GM12878 (cell line): ENCODE results near the gene NRG2. TPM values are rescaled to one million over a fixed set of nuclear protein-coding genes. Genes with fewer than 3 reads are reported as not detected.

Experiments used
- ATAC-seq: fragments of 200-7000 bp; cut with Tn5 transposase; 3 replicates; pipeline ENCODE4 v1.9.1; 2020; ENCODE audit warnings: mild to moderate bottlenecking, moderate library complexity
- BruUV-seq: library from RNA; stranded (reverse); fragments of 400-500 nt; replicated peaks from 2 replicates; lab custom pipeline; 2021; lab: Mats Ljungman, UMichigan
- CTCF ChIA-PET: fragments of 300-600 bp; sonication (Branson Sonifier 250); formaldehyde crosslinking; extraction: SDS; loops from one replicate; lab custom pipeline; 2021; ENCODE audit warnings: inconsistent platforms; lab: Yijun Ruan, JAX
- POLR2A ChIA-PET: fragments of 350-600 bp; formaldehyde crosslinking; extraction: SDS; loops from one replicate; lab custom pipeline; 2021; ENCODE audit warnings: inconsistent platforms; lab: Charles Lee
- RAD21 ChIA-PET: fragments of 300-600 bp; sonication (Branson Sonifier 250); formaldehyde crosslinking; loops from one replicate; lab custom pipeline; 2023; ENCODE audit warnings: antibody characterized with exemption; ENCODE audit not compliant: unreplicated experiment; lab: Charles Lee
- SMC1A ChIA-PET: fragments of 300-600 bp; sonication (Branson Sonifier 250); formaldehyde crosslinking; loops from one replicate; lab custom pipeline; 2023; ENCODE audit not compliant: unreplicated experiment, uncharacterized antibody; lab: Charles Lee
- DNase-seq: peaks from one replicate; pipeline ENCODE4 v3.0.0-alpha.2; 2011; ENCODE audit warnings: low read depth, low spot score
- FAIRE-seq: peaks from 3 replicates; lab custom pipeline; 2011; peaks lifted over from hg19 to GRCh38; lab: Jason Lieb, UNC
- H2AFZ ChIP-seq: 2 replicates; pipeline ENCODE4 v1.6.0; 2011; ENCODE audit warnings: low read depth, low read length, control low read depth; ENCODE audit not compliant: control insufficient read depth
- H3K27ac ChIP-seq: 2 replicates; pipeline ENCODE4 v1.5.1; 2011; ENCODE audit warnings: control low read depth; ENCODE audit not compliant: control insufficient read depth, insufficient read depth
- H3K27me3 ChIP-seq, 2 experiments: replicated peaks in 1 of 2; 2 replicates each; pipeline versions ENCODE4 v1.6.0 to v1.6.1; 2011; ENCODE audit warnings: low read length in 1 of 2; ENCODE audit not compliant: control insufficient read depth in 2 of 2, insufficient read depth in 2 of 2
- H3K36me3 ChIP-seq, 2 experiments: 2 replicates each; pipeline ENCODE4 v1.5.1; 2011; ENCODE audit warnings: low read length in 1 of 2; ENCODE audit not compliant: control insufficient read depth in 2 of 2, insufficient read depth in 2 of 2
- H3K4me1 ChIP-seq: 2 replicates; pipeline ENCODE4 v1.6.1; 2011; ENCODE audit warnings: mild to moderate bottlenecking, low read length, moderate library complexity, mixed read lengths; ENCODE audit not compliant: control insufficient read depth, insufficient read depth
- H3K4me2 ChIP-seq: 2 replicates; pipeline ENCODE4 v1.6.0; 2011; ENCODE audit warnings: control low read depth; ENCODE audit not compliant: control insufficient read depth, insufficient read depth
- H3K4me3 ChIP-seq: fragments of 200-600 bp; sonication (generic); 2 replicates; pipeline ENCODE4 v1.5.1; 2016
- H3K79me2 ChIP-seq: 2 replicates; pipeline ENCODE4 v1.6.0; 2011; ENCODE audit warnings: low read length; ENCODE audit not compliant: control insufficient read depth, insufficient read depth
- H3K9ac ChIP-seq: 2 replicates; pipeline ENCODE4 v1.8.0; 2011; ENCODE audit warnings: low read length, control low read depth, mixed read lengths; ENCODE audit not compliant: control insufficient read depth, insufficient read depth
- H3K9me3 ChIP-seq: replicated peaks from 3 replicates; pipeline ENCODE4 v1.5.1; 2011; ENCODE audit warnings: mild to moderate bottlenecking, low read length; ENCODE audit not compliant: control insufficient read depth, insufficient read depth
- H4K20me1 ChIP-seq: 2 replicates; pipeline ENCODE4 v1.6.0; 2011; ENCODE audit not compliant: control insufficient read depth, insufficient read depth
- BCLAF1 ChIP-seq: fragments of 450-650 bp; IDR thresholded peaks from 2 replicates; pipeline ENCODE4 v1.6.1; 2017; ENCODE audit warnings: antibody characterized with exemption, mild to moderate bottlenecking, moderate library complexity
- CHD4 ChIP-seq: fragments of 200-600 bp; sonication (generic); IDR thresholded peaks from 2 replicates; pipeline ENCODE4 v1.6.1; 2016; ENCODE audit warnings: mild to moderate bottlenecking
- E4F1 ChIP-seq: fragments of 450-650 bp; IDR thresholded peaks from 2 replicates; pipeline ENCODE4 v1.6.1; 2018; ENCODE audit warnings: borderline replicate concordance, mild to moderate bottlenecking; ENCODE audit not compliant: partially characterized antibody
- EGR1 ChIP-seq, 2 experiments: IDR thresholded peaks; 1 replicate in 1 of 2; 2 replicates in 1 of 2; pipeline ENCODE4 v1.6.1; 2011 to 2012; ENCODE audit warnings: low read depth in 2 of 2, low read length in 2 of 2, borderline replicate concordance in 1 of 2, mild to moderate bottlenecking in 1 of 2, moderate library complexity in 1 of 2
- EP300 ChIP-seq, 2 experiments: fragments of 150-350 bp in 1 of 2; IDR thresholded peaks; 2 replicates each; pipeline ENCODE4 v1.6.1; 2011 to 2012; ENCODE audit warnings: low read depth in 2 of 2, low read length in 2 of 2, borderline replicate concordance in 1 of 2, improper control_type of control experiment in 1 of 2, inconsistent platforms in 1 of 2; ENCODE audit not compliant: control insufficient read depth in 1 of 2
- GATAD2B ChIP-seq: fragments of 450-650 bp; conservative IDR thresholded peaks from 2 replicates; pipeline ENCODE4 v1.6.1; 2017; ENCODE audit warnings: low read depth, mild to moderate bottlenecking, moderate library complexity
- IRF3 ChIP-seq: fragments of 450-650 bp; IDR thresholded peaks from 2 replicates; pipeline ENCODE4 v1.6.1; 2014; ENCODE audit warnings: mild to moderate bottlenecking
- JUND ChIP-seq: IDR thresholded peaks from 2 replicates; pipeline ENCODE4 v1.6.1; 2012; ENCODE audit warnings: low read depth, mild to moderate bottlenecking, low read length, improper control_type of control experiment, moderate library complexity
- MAX ChIP-seq: IDR thresholded peaks from 2 replicates; pipeline ENCODE4 v1.6.1; 2012; ENCODE audit warnings: low read depth, low read length, improper control_type of control experiment
- MTA3 ChIP-seq: IDR thresholded peaks from 2 replicates; pipeline ENCODE4 v1.6.1; 2012; ENCODE audit warnings: low read length, inconsistent platforms, borderline replicate concordance
- POLR2AphosphoS2 ChIP-seq: IDR thresholded peaks from 2 replicates; pipeline ENCODE4 v1.6.1; 2011; ENCODE audit warnings: low read depth, mild to moderate bottlenecking, low read length, improper control_type of control experiment, moderate library complexity
- POU2F2 ChIP-seq: IDR thresholded peaks from 3 replicates; pipeline ENCODE4 v1.6.1; 2011; ENCODE audit warnings: low read depth, mild to moderate bottlenecking, low read length, borderline replicate concordance
- RBBP5 ChIP-seq: fragments of 200-600 bp; sonication (generic); conservative IDR thresholded peaks from 2 replicates; pipeline ENCODE4 v1.6.1; 2016
- SMAD5 ChIP-seq: IDR thresholded peaks from 2 replicates; pipeline ENCODE4 v1.6.1; 2016; ENCODE audit warnings: antibody characterized with exemption, low read depth
- SPI1 ChIP-seq: IDR thresholded peaks from 2 replicates; pipeline ENCODE4 v1.6.1; 2011; ENCODE audit warnings: low read depth, mild to moderate bottlenecking, low read length, moderate library complexity, borderline replicate concordance; ENCODE audit not compliant: insufficient read depth
- ZBTB33 ChIP-seq: fragments of 450-650 bp; IDR thresholded peaks from 2 replicates; pipeline ENCODE4 v1.6.1; 2017; ENCODE audit warnings: mild to moderate bottlenecking
- WGBS: methylation state at CpG from one replicate; pipeline ENCODE4 v1.1.6; 2016; ENCODE audit warnings: low lambda C conversion rate; ENCODE audit not compliant: insufficient replicate concordance, insufficient coverage; ENCODE audit errors: missing lambda C conversion rate; 5-methylcytosine and 5-hydroxymethylcytosine counted together
- in situ Hi-C: fragments of 300-500 bp; cut with MboI; formaldehyde crosslinking; loops from 9 replicates; pipeline ENCODE4 v1.14.3; 2018; ENCODE audit warnings: mixed read lengths
- intact Hi-C: fragments of 100-400 bp; cut with micrococcal nuclease; formaldehyde crosslinking; loops from one replicate; pipeline ENCODE4 v1.14.2; 2022; ENCODE audit not compliant: unreplicated experiment
- polyA plus RNA-seq, 11 experiments: library from polyadenylated mRNA; depleted of rRNA in 4 of 11; unstranded in 6 of 11; stranded (reverse) in 5 of 11; fragments of >200 nt; fragmentation: Nextera tagmentation in 4 of 11; fragmentation: Illumina TruSeq in 1 of 11; extraction: Ambion mirVana in 4 of 11; extraction: Trizol in 1 of 11; gene quantifications; 1 replicate in 1 of 11; 2 replicates in 10 of 11; pipeline versions ENCODE4 v1.2.1 to v1.2.3, GENCODE V29; 2011 to 2016; ENCODE audit warnings: inconsistent platforms in 2 of 11, missing spikeins in 2 of 11, low read depth in 1 of 11
- total RNA-seq, 4 experiments: library from RNA; depleted of rRNA in 3 of 4; stranded (reverse); fragments of >200 nt in 3 of 4; fragmentation: Illumina TruSeq in 1 of 4; extraction: Trizol in 1 of 4; gene quantifications; 2 replicates each; pipeline versions ENCODE4 v1.2.1 to v1.2.3, GENCODE V29; 2013 to 2021

The NRG2 gene
- total and polyA plus RNA-seq, 10 of the 15 experiments (the other 5 are each of a cell fraction or from before 2014, with no cell fraction given) = 0.10 to 21.7 (median 9.6) TPM

GRCh38 chr5:139851558-139851957, 191.5 kb downstream of the NRG2 start:
- H3K79me2 ChIP-seq = no peaks in the 10 kb centered on the region
- POLR2A ChIA-PET = no interaction called here
- H3K9ac ChIP-seq = no peak overlapping the region
- no peaks in the 10 kb centered on the region for H3K27me3 ChIP-seq
- in situ Hi-C loops = no loop called here
- RAD21 ChIA-PET = no interaction called here
- no peaks in the 10 kb centered on the region for H4K20me1 ChIP-seq
- CTCF ChIA-PET = interaction anchor here (1.5 to 2.8 kb wide), 3 partner anchors 12 to 117 kb away, joined by 5 to 13 read pairs (median 7); no protein-coding TSS in a partner anchor
- DNase-seq = no peak
- H3K9me3 ChIP-seq = no peaks in the 10 kb centered on the region
- no peak overlapping the region for H2AFZ ChIP-seq
- no peak for FAIRE-seq
- H3K4me3 ChIP-seq = no peak overlapping the region
- H3K36me3 ChIP-seq = peaks cover 0 to 5% of the 10 kb centered on the region in 2 experiments; a peak in 2 of 4 replicates
- H3K4me1 ChIP-seq = no peaks in the 10 kb centered on the region
- SMC1A ChIA-PET = no interaction called here
- 81% methylated on average over 19 of the region's 19 CpGs for WGBS
- no peak overlapping the region for H3K27ac ChIP-seq
- intact Hi-C loops = no loop called here
- no peak overlapping the region for H3K4me2 ChIP-seq
- no TSS peak for BruUV-seq
- no peak for ATAC-seq
- TF ChIP-seq GATAD2B = no peak
- TF ChIP-seq SMAD5 = no peak
- TF ChIP-seq IRF3 = no peak
- no peak for TF ChIP-seq EP300 (IDR thresholded peaks at IDR 0.05; ENCODE audit: borderline replicate concordance in 1 of 2, control insufficient read depth in 1 of 2, low read depth in 2 of 2, low read length in 2 of 2)
- no peak for TF ChIP-seq MAX
- no peak for TF ChIP-seq BCLAF1
- no peak for TF ChIP-seq EGR1 (IDR thresholded peaks at IDR 0.05; ENCODE audit: borderline replicate concordance in 1 of 2, low read depth in 2 of 2, low read length in 2 of 2)
- TF ChIP-seq JUND = no peak
- no peak for TF ChIP-seq SPI1
- TF ChIP-seq MTA3 = no peak
- TF ChIP-seq POU2F2 = no peak
- TF ChIP-seq ZBTB33 = no peak
- TF ChIP-seq CHD4 = no peak
- no peak for TF ChIP-seq E4F1
- TF ChIP-seq RBBP5 = no peak
- TF ChIP-seq POLR2AphosphoS2 = no peak
